Measurements from ENCODE around the gene TACC3. TPM values are rescaled to one million over a fixed set of nuclear protein-coding genes. Genes with fewer than 3 reads are reported as not detected.

The TACC3 gene
- total RNA-seq: 9.0 and 16.0 TPM in 2 replicates

DNA sequence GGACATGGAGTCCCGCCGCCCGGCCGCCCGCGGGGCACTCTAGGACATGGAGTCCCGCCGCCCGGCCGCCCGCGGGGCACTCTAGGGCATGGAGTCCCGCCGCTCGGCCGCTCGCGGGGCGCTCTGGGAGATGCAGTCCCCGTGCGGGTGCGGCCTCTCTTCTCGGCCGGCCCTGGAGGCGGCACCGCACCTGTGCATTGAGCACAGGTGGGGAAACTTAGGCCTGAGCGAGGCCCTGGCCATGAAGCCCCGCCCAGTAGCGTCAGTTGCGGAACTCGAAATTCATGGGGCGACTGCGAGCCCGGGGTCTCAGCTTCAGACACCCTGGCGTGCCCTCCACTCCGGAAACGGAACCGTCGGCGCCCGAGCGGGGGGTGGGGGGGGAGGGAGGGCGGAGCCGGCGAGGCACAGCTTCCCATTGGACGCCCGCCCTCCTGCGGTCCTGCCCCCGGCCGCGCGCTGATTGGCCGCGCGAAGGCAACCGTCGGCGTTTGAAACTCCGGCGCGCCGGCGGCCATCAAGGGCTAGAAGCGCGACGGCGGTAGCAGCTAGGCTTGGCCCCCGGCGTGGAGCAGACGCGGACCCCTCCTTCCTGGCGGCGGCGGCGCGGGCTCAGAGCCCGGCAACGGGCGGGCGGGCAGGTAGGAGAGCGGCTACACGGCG is at the start of gene TACC3, which contains the start of gene TMEM129:
Gene TACC3 (plus strand): TSS at position 519 of the 663 bp plus-strand sequence. CDS start 1,901 bp downstream, outside the sequence.
Gene TMEM129 (minus strand): TSS at position 321 of the 663 bp plus-strand sequence. CDS start 486 bp downstream, outside the sequence.
- DNase-seq (ENCODE audit: low read depth): peak; percentile 91
- TF ChIP-seq, protein P1, sequence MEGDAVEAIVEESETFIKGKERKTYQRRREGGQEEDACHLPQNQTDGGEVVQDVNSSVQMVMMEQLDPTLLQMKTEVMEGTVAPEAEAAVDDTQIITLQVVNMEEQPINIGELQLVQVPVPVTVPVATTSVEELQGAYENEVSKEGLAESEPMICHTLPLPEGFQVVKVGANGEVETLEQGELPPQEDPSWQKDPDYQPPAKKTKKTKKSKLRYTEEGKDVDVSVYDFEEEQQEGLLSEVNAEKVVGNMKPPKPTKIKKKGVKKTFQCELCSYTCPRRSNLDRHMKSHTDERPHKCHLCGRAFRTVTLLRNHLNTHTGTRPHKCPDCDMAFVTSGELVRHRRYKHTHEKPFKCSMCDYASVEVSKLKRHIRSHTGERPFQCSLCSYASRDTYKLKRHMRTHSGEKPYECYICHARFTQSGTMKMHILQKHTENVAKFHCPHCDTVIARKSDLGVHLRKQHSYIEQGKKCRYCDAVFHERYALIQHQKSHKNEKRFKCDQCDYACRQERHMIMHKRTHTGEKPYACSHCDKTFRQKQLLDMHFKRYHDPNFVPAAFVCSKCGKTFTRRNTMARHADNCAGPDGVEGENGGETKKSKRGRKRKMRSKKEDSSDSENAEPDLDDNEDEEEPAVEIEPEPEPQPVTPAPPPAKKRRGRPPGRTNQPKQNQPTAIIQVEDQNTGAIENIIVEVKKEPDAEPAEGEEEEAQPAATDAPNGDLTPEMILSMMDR (IDR thresholded peaks at IDR 0.05; ENCODE audit: insufficient read depth, low read depth, low read length): no peak
- H3K4me3 ChIP-seq (ENCODE audit: low read depth, low read length): peak within 1 kb of the TSS; percentile 71

DNA sequence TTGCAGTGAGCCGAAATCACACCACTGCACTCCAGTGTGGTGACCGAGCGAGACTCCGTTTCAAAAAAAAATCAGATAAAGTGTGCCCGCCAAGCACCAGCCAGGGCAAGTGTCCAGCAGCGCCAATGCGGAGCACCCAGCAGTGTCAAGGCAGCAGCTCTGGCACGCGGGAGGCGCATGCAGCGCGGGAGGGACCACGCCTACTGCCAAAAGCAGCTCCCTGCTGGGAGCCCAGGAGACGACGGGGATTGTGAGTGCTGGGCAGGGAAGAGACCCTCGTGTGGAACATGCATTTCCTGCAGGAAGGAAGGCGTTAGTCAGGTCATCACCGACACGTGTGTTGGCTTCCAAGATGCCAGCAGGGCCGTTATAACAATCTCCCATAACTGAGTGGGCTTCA is 47.6 kb upstream of the TACC3 start:
- H3K4me3 ChIP-seq (ENCODE audit: low read depth, low read length): no peak overlapping the region
- no peak for DNase-seq (ENCODE audit: low read depth)
- TF ChIP-seq, protein P1 (IDR thresholded peaks at IDR 0.05; ENCODE audit: insufficient read depth, low read depth, low read length): no peak

DNA sequence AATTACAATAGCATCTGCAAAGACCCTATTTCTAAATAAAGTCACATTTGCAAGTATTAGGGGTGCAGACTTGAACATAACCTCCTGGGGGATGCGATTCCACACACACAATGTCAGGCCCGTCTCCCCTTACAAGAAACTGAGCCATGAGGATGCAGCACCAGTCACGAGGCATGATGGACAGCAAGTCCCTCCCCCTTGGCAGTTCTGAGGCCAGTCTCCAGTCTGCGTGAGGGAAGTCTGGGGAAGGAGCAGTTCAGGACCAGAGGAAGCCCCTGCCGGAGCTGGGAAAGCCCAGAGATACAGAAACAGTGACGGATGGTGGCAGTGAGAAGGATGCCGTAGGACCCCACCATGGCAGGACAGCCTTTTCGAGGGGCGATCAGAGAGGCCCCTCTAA is 46.6 kb upstream of the TACC3 start:
- DNase-seq (ENCODE audit: low read depth): no peak
- H3K4me3 ChIP-seq (ENCODE audit: low read depth, low read length): no peak overlapping the region

DNA sequence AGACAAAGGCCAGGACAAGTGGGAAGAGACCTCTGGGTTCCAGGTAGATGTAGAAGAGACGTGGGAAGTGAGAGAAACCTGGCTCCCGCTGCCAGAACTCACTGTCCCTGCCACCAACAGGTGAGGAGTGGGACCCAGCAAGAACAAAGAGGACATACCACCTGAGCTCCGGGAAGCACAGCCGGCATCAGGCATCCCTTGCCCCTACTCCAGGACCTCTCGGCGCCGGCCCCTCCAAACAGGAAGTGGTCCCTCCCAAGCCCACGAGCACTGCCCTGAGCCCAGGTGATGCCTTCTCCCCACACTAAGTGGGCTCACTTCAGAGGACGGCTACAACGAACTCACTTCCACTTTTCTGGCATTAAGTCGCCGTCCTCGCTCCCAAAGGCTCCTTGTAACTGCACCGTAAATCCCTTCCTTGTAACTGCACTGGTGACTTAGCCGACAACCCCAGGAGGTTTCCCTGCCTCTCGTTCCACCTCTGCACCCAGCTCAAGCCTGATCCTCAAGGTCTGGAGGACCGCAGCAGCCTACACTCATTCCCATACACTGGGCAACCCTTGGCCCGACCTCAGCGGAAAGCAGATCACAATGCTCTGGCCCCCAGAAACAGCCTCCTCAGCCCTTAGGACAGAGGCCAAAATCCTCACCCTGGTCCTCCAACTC is 46.1 kb upstream of the TACC3 start:
- TF ChIP-seq, protein P1 (IDR thresholded peaks at IDR 0.05; ENCODE audit: insufficient read depth, low read depth, low read length): no peak
- no peak overlapping the region for H3K4me3 ChIP-seq (ENCODE audit: low read depth, low read length)
- DNase-seq (ENCODE audit: low read depth): no peak

More for the DNA sequence above, 46.6 kb upstream of the TACC3 start:
- TF ChIP-seq, protein P1 (IDR thresholded peaks at IDR 0.05; ENCODE audit: insufficient read depth, low read depth, low read length): no peak

DNA sequence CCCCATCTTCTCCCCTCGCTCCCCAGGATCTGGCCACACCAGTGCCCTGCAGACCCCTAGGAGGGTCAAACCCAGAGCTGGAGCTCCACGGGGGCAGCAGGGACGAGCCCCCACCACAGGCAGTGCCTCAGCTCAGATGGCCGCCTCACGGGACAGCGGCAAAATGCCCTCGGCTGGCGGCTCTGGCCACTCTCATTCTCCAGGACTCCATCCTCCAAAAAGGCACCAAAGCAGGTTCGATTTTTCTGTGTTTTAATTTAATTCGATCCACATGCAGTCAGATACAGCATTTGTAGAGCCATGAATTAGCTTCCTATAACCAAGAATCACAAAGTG is 45.6 kb upstream of the TACC3 start:
- TF ChIP-seq, protein P1 (IDR thresholded peaks at IDR 0.05; ENCODE audit: insufficient read depth, low read depth, low read length): no peak
- no peak for DNase-seq (ENCODE audit: low read depth)

DNA sequence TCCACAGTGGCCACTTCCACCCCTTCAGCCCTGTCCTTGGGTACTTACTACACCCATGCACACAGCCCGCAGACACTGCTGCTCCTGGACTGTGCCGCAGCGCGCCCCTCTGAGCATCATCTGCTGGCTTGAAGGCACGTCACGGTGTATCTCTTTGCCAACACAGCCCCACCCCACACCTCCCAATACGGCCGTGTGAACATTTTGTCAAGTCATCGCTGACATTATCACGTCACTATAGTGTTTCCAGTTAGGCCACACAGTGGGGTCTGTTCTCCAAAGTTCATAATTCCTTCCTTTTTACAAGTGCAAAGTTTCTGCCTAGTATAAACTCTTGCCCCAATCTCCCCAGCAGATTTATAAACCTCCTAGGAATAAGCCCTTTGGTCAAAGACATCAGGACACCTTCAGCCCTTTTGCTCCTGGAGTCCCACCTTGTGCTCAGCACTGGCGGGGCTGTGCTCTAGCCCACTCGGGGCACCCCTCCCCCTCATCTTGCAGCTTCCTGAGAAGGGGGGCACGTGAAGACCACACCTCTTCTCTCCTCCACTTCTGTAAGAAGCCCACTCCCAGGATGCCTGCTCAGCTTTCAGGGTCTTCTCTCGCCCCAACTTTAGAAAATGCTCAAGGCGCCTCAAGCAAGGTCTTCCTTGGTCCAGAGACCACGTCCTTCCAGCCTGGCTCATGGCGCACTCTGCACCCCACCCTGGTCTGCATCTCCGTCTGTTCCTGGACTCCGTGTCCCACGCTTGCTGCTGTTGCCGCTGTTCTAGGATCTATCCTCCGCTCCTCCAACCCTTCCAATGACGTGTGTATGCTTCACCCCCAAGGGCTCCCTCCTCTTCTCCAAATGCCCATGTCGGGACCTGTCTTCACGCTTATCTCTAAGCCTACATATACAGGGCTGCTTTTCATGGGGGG is 44.5 kb upstream of the TACC3 start:
- no peak for DNase-seq (ENCODE audit: low read depth)
- TF ChIP-seq, protein P1 (IDR thresholded peaks at IDR 0.05; ENCODE audit: insufficient read depth, low read depth, low read length): no peak
- H3K4me3 ChIP-seq (ENCODE audit: low read depth, low read length): no peak overlapping the region

More for the DNA sequence above, 45.6 kb upstream of the TACC3 start:
- H3K4me3 ChIP-seq (ENCODE audit: low read depth, low read length): no peak overlapping the region
